VCaP (cell line): ENCODE results near the gene ZNF521.

ENCODE experiments used
- H3K27ac ChIP-seq: fragments of 450-650 bp; 2 replicates; pipeline ENCODE4 v1.5.1; 2017
- CTCF ChIP-seq: fragments of 450-650 bp; conservative IDR thresholded peaks from 2 replicates; pipeline ENCODE4 v1.5.1; 2017; ENCODE audit warnings: mild to moderate bottlenecking, moderate library complexity

The ZNF521 gene

GRCh38 chr18:25077038-25077943 lies 274.7 kb downstream of the ZNF521 start:
- TF ChIP-seq CTCF, result no peak
- H3K27ac ChIP-seq, result peak overlapping the region; percentile 95

GRCh38 chr18:25075783-25076182 lies 276.2 kb downstream of the ZNF521 start:
- TF ChIP-seq CTCF, result no peak

GRCh38 chr18:25075331-25075730 lies 276.6 kb downstream of the ZNF521 start:
- TF ChIP-seq CTCF, result no peak
- H3K27ac ChIP-seq, result peak overlapping the region; percentile 95

More at GRCh38 chr18:25075783-25076182, 276.2 kb downstream of the ZNF521 start:
- H3K27ac ChIP-seq, result peak overlapping the region; percentile 95

GRCh38 chr18:25074925-25075324 lies 277.0 kb downstream of the ZNF521 start:
- peak overlapping the region; percentile 95 for H3K27ac ChIP-seq
- no peak for TF ChIP-seq CTCF

- H3K27ac ChIP-seq, result no peak overlapping the region
- TF ChIP-seq CTCF, result no peak
Measured at GRCh38 chr18:25072205-25072604, 279.8 kb downstream of the ZNF521 start.

- TF ChIP-seq CTCF, result no peak
- H3K27ac ChIP-seq, result no peak overlapping the region
Measured at GRCh38 chr18:25067275-25068025, 284.5 kb downstream of the ZNF521 start.

- TF ChIP-seq CTCF, result no peak
- no peak overlapping the region for H3K27ac ChIP-seq
Measured at GRCh38 chr18:25066516-25066915, 285.4 kb downstream of the ZNF521 start.
